Sigmoid colon (tissue), 3 donors: ENCODE results near the gene CNTN1.

Experiments used
- POLR2A ChIP-seq, 2 donors: fragments of 450-650 bp; IDR thresholded peaks; one replicate each; pipeline ENCODE4 v1.6.1; 2016; ENCODE audit warnings: antibody characterized with exemption in 2 of 2, mild to moderate bottlenecking in 2 of 2, moderate library complexity in 2 of 2
- TF ChIP-seq, protein P1 (sequence below), 4 experiments: fragments of 450-650 bp in 3 of 4; fragments of 200-600 bp in 1 of 4; IDR thresholded peaks; one replicate each; pipeline ENCODE4 v1.5.1; 2016 to 2019; ENCODE audit warnings: antibody characterized with exemption in 4 of 4, mild to moderate bottlenecking in 3 of 4, moderate library complexity in 2 of 4

GRCh38 chr12:40793471-40793870 is 101.2 kb downstream of the CNTN1 start:
- TF ChIP-seq, protein P1, sequence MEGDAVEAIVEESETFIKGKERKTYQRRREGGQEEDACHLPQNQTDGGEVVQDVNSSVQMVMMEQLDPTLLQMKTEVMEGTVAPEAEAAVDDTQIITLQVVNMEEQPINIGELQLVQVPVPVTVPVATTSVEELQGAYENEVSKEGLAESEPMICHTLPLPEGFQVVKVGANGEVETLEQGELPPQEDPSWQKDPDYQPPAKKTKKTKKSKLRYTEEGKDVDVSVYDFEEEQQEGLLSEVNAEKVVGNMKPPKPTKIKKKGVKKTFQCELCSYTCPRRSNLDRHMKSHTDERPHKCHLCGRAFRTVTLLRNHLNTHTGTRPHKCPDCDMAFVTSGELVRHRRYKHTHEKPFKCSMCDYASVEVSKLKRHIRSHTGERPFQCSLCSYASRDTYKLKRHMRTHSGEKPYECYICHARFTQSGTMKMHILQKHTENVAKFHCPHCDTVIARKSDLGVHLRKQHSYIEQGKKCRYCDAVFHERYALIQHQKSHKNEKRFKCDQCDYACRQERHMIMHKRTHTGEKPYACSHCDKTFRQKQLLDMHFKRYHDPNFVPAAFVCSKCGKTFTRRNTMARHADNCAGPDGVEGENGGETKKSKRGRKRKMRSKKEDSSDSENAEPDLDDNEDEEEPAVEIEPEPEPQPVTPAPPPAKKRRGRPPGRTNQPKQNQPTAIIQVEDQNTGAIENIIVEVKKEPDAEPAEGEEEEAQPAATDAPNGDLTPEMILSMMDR (IDR thresholded peaks at IDR 0.05) = no peak
- TF ChIP-seq POLR2A (IDR thresholded peaks at IDR 0.05) = no peak
